ENCODE data around the gene RAB44. TPM values are rescaled to one million over a fixed set of nuclear protein-coding genes. Genes with fewer than 3 reads are reported as not detected.

RAB44 gene
- total and polyA plus RNA-seq, 9 of the 15 experiments (the other 6 are each of a cell fraction or from before 2014, with no cell fraction given), result not detected

- Histone ChIP-seq H3K9ac (ENCODE audit: insufficient read depth in 1 of 2, low read depth in 2 of 2, low read length in 2 of 2) (no peak overlapping the region), H3K4me2 (ENCODE audit: insufficient read depth, low read length) (no peak overlapping the region), H3K9me1 (ENCODE audit: control insufficient read depth, insufficient read depth, low read length) (no peaks in the 10 kb centered on the region), H3K4me3 (no peak overlapping the region), H3K36me3 (ENCODE audit: control insufficient read depth, insufficient read depth, low read length) (no peaks in the 10 kb centered on the region), H4K20me1 (replicated peaks; ENCODE audit: control insufficient read depth, insufficient read depth, low read length) (peaks cover 8% of the 10 kb centered on the region), H3K27ac (ENCODE audit: extremely low read depth, low read depth, low read length) (no peak overlapping the region), H2AFZ (ENCODE audit: low read depth, low read length) (no peak overlapping the region), H3K79me2 (ENCODE audit: control insufficient read depth, insufficient read depth, low read length) (no peaks in the 10 kb centered on the region), H3K4me1 (replicated peaks in 1 of 2; ENCODE audit: control insufficient read depth in 2 of 2, insufficient read depth in 2 of 2, low read length in 2 of 2) (peaks cover 0 to 14% of the 10 kb centered on the region in 2 experiments; a peak in 3 of 5 replicates), H3K9me3 (replicated peaks; ENCODE audit: control insufficient read depth, insufficient read depth, low read depth, low read length) (no peaks in the 10 kb centered on the region), H3K27me3 (ENCODE audit: control insufficient read depth in 2 of 2, insufficient read depth in 2 of 2, low read length in 2 of 2) (peaks cover 36 to 84% of the 10 kb centered on the region in 2 experiments)
- no TSS peak for BruUV-seq (replicated peaks)
- FAIRE-seq (no peak), DNase-seq (ENCODE audit: extremely low read depth in 1 of 4, low spot score in 3 of 4) (no peak), ATAC-seq (no peak)
- ChIA-PET CTCF (ENCODE audit: low intra/inter-chr PET ratio) (no interaction called here), POLR2A (interaction anchor here (0.6 kb wide), 1 partner anchor 387 kb away, joined by 3 read pairs; no protein-coding TSS in a partner anchor)
- no peak for TF ChIP-seq KDM4B (IDR thresholded peaks at IDR 0.05; ENCODE audit: borderline replicate concordance in 2 of 2, low read depth in 1 of 2)
- TF ChIP-seq RBM25 (IDR thresholded peaks at IDR 0.05; ENCODE audit: low read depth, low read length, severe bottlenecking), result peak; percentile 84
- TF ChIP-seq DEAF1 (CRISPR knock-in tag; IDR thresholded peaks at IDR 0.05), result no peak
- TF ChIP-seq KDM1A (IDR thresholded peaks at IDR 0.05), result peak in 1 of 2 experiments; percentile 28; a peak in 1 of 4 replicates
- peak; percentile 70; the same call in 1 of the 2 replicates for TF ChIP-seq BCOR (IDR thresholded peaks at IDR 0.05)
- peak; percentile 51; the same call in 1 of the 2 replicates for TF ChIP-seq ADNP (tag; IDR thresholded peaks at IDR 0.05)
- intact Hi-C loops (cut with micrococcal nuclease) (no loop called here), in situ Hi-C loops (cut with MboI) (no loop called here)
- 0% methylated on average over 1 of the region's 1 CpG for WGBS (ENCODE audit: insufficient coverage, low coverage, missing lambda C conversion rate)
Observed at GRCh38 chr6:36738108-36738507, 40.5 kb downstream of the RAB44 start.

All from K562 (cell line).